GM12878 (cell line): ENCODE results near the gene TMEM120B. TPM values are rescaled to one million over a fixed set of nuclear protein-coding genes. Genes with fewer than 3 reads are reported as not detected.

Experiments used
- ATAC-seq: fragments of 200-7000 bp; cut with Tn5 transposase; 3 replicates; pipeline ENCODE4 v1.9.1; 2020; ENCODE audit warnings: mild to moderate bottlenecking, moderate library complexity
- BruUV-seq: library from RNA; stranded (reverse); fragments of 400-500 nt; replicated peaks from 2 replicates; lab custom pipeline; 2021; lab: Mats Ljungman, UMichigan
- CTCF ChIA-PET: fragments of 300-600 bp; sonication (Branson Sonifier 250); formaldehyde crosslinking; extraction: SDS; loops from one replicate; lab custom pipeline; 2021; ENCODE audit warnings: inconsistent platforms; lab: Yijun Ruan, JAX
- POLR2A ChIA-PET: fragments of 350-600 bp; formaldehyde crosslinking; extraction: SDS; loops from one replicate; lab custom pipeline; 2021; ENCODE audit warnings: inconsistent platforms; lab: Charles Lee
- RAD21 ChIA-PET: fragments of 300-600 bp; sonication (Branson Sonifier 250); formaldehyde crosslinking; loops from one replicate; lab custom pipeline; 2023; ENCODE audit warnings: antibody characterized with exemption; ENCODE audit not compliant: unreplicated experiment; lab: Charles Lee
- SMC1A ChIA-PET: fragments of 300-600 bp; sonication (Branson Sonifier 250); formaldehyde crosslinking; loops from one replicate; lab custom pipeline; 2023; ENCODE audit not compliant: unreplicated experiment, uncharacterized antibody; lab: Charles Lee
- DNase-seq: peaks from one replicate; pipeline ENCODE4 v3.0.0-alpha.2; 2011; ENCODE audit warnings: low read depth, low spot score
- FAIRE-seq: peaks from 3 replicates; lab custom pipeline; 2011; peaks lifted over from hg19 to GRCh38; lab: Jason Lieb, UNC
- H2AFZ ChIP-seq: 2 replicates; pipeline ENCODE4 v1.6.0; 2011; ENCODE audit warnings: low read depth, low read length, control low read depth; ENCODE audit not compliant: control insufficient read depth
- H3K27ac ChIP-seq: 2 replicates; pipeline ENCODE4 v1.5.1; 2011; ENCODE audit warnings: control low read depth; ENCODE audit not compliant: control insufficient read depth, insufficient read depth
- H3K27me3 ChIP-seq, 2 experiments: replicated peaks in 1 of 2; 2 replicates each; pipeline versions ENCODE4 v1.6.0 to v1.6.1; 2011; ENCODE audit warnings: low read length in 1 of 2; ENCODE audit not compliant: control insufficient read depth in 2 of 2, insufficient read depth in 2 of 2
- H3K36me3 ChIP-seq, 2 experiments: 2 replicates each; pipeline ENCODE4 v1.5.1; 2011; ENCODE audit warnings: low read length in 1 of 2; ENCODE audit not compliant: control insufficient read depth in 2 of 2, insufficient read depth in 2 of 2
- H3K4me1 ChIP-seq: 2 replicates; pipeline ENCODE4 v1.6.1; 2011; ENCODE audit warnings: mild to moderate bottlenecking, low read length, moderate library complexity, mixed read lengths; ENCODE audit not compliant: control insufficient read depth, insufficient read depth
- H3K4me2 ChIP-seq: 2 replicates; pipeline ENCODE4 v1.6.0; 2011; ENCODE audit warnings: control low read depth; ENCODE audit not compliant: control insufficient read depth, insufficient read depth
- H3K4me3 ChIP-seq: fragments of 200-600 bp; sonication (generic); 2 replicates; pipeline ENCODE4 v1.5.1; 2016
- H3K79me2 ChIP-seq: 2 replicates; pipeline ENCODE4 v1.6.0; 2011; ENCODE audit warnings: low read length; ENCODE audit not compliant: control insufficient read depth, insufficient read depth
- H3K9ac ChIP-seq: 2 replicates; pipeline ENCODE4 v1.8.0; 2011; ENCODE audit warnings: low read length, control low read depth, mixed read lengths; ENCODE audit not compliant: control insufficient read depth, insufficient read depth
- H3K9me3 ChIP-seq: replicated peaks from 3 replicates; pipeline ENCODE4 v1.5.1; 2011; ENCODE audit warnings: mild to moderate bottlenecking, low read length; ENCODE audit not compliant: control insufficient read depth, insufficient read depth
- H4K20me1 ChIP-seq: 2 replicates; pipeline ENCODE4 v1.6.0; 2011; ENCODE audit not compliant: control insufficient read depth, insufficient read depth
- ATF7 ChIP-seq: fragments of 450-650 bp; IDR thresholded peaks from 2 replicates; pipeline ENCODE4 v1.6.1; 2016; ENCODE audit warnings: low read depth, mild to moderate bottlenecking
- FOXK2 ChIP-seq: fragments of 450-650 bp; IDR thresholded peaks from 2 replicates; pipeline ENCODE4 v1.6.1; 2017; ENCODE audit warnings: mild to moderate bottlenecking, moderate library complexity
- LARP7 ChIP-seq: fragments of 450-650 bp; IDR thresholded peaks from 2 replicates; pipeline ENCODE4 v1.6.1; 2017; ENCODE audit warnings: mild to moderate bottlenecking
- MEF2B ChIP-seq: fragments of 450-650 bp; IDR thresholded peaks from 2 replicates; pipeline ENCODE4 v1.6.1; 2018; ENCODE audit warnings: mild to moderate bottlenecking, moderate library complexity; ENCODE audit not compliant: partially characterized antibody, poor library complexity, severe bottlenecking
- MLLT1 ChIP-seq: fragments of 450-650 bp; IDR thresholded peaks from 2 replicates; pipeline ENCODE4 v1.6.1; 2016; ENCODE audit warnings: mild to moderate bottlenecking
- PAX8 ChIP-seq: fragments of 450-650 bp; IDR thresholded peaks from 2 replicates; pipeline ENCODE4 v1.6.1; 2017; ENCODE audit warnings: mild to moderate bottlenecking, moderate library complexity
- YBX1 ChIP-seq: fragments of 450-650 bp; IDR thresholded peaks from 2 replicates; pipeline ENCODE4 v1.6.1; 2016; ENCODE audit warnings: antibody characterized with exemption
- WGBS: methylation state at CpG from one replicate; pipeline ENCODE4 v1.1.6; 2016; ENCODE audit warnings: low lambda C conversion rate; ENCODE audit not compliant: insufficient replicate concordance, insufficient coverage; ENCODE audit errors: missing lambda C conversion rate; 5-methylcytosine and 5-hydroxymethylcytosine counted together
- in situ Hi-C: fragments of 300-500 bp; cut with MboI; formaldehyde crosslinking; loops from 9 replicates; pipeline ENCODE4 v1.14.3; 2018; ENCODE audit warnings: mixed read lengths
- intact Hi-C: fragments of 100-400 bp; cut with micrococcal nuclease; formaldehyde crosslinking; loops from one replicate; pipeline ENCODE4 v1.14.2; 2022; ENCODE audit not compliant: unreplicated experiment
- polyA plus RNA-seq, 11 experiments: library from polyadenylated mRNA; depleted of rRNA in 4 of 11; unstranded in 6 of 11; stranded (reverse) in 5 of 11; fragments of >200 nt; fragmentation: Nextera tagmentation in 4 of 11; fragmentation: Illumina TruSeq in 1 of 11; extraction: Ambion mirVana in 4 of 11; extraction: Trizol in 1 of 11; gene quantifications; 1 replicate in 1 of 11; 2 replicates in 10 of 11; pipeline versions ENCODE4 v1.2.1 to v1.2.3, GENCODE V29; 2011 to 2016; ENCODE audit warnings: inconsistent platforms in 2 of 11, missing spikeins in 2 of 11, low read depth in 1 of 11
- total RNA-seq, 4 experiments: library from RNA; depleted of rRNA in 3 of 4; stranded (reverse); fragments of >200 nt in 3 of 4; fragmentation: Illumina TruSeq in 1 of 4; extraction: Trizol in 1 of 4; gene quantifications; 2 replicates each; pipeline versions ENCODE4 v1.2.1 to v1.2.3, GENCODE V29; 2013 to 2021
- TF ChIP-seq, protein P1 (sequence below), 3 experiments: IDR thresholded peaks in 2 of 3; conservative IDR thresholded peaks in 1 of 3; 2 replicates each; pipeline ENCODE4 v1.5.1; 2011; ENCODE audit warnings: low read depth in 3 of 3, low read length in 3 of 3, mild to moderate bottlenecking in 3 of 3, control low read depth in 2 of 3, moderate library complexity in 2 of 3, inconsistent platforms in 1 of 3, mixed read lengths in 1 of 3; ENCODE audit not compliant: control insufficient read depth in 2 of 3, insufficient read depth in 1 of 3; ENCODE audit errors: extremely low read depth in 1 of 3

Gene TMEM120B
- total and polyA plus RNA-seq, 10 of the 15 experiments (the other 5 are each of a cell fraction or from before 2014, with no cell fraction given), result 4.0 to 26.2 (median 9.2) TPM

DNA sequence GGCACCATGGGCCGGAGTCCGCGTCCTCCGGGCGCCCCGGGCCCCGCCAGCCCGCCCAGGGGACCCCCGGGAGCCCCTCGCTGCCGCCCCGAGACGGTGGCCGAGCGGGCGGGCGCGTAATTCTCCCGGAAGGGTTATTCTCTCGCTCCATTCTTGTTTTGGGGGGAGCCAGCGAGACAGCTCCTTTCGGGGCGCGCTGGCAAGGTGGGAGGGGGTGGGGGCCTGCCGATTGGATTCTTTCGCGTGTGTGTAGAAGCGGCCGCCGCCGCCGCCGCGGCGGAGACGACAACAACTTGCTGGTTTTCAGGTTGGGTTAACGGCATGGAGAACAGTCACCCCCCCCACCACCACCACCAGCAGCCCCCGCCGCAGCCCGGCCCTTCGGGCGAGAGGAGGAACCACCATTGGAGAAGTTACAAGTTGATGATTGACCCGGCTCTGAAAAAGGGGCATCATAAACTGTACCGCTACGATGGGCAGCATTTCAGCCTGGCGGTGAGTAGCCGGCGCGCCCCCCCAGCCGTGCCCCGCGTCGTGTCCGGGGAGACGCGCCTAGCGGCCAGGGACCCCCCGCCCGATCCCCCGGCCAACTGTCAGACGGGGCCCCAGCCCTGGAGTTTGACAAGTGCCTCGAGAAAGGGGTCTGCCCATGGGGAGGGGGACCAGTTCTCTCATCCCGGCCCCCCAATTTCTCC, 92.0 kb downstream of the TMEM120B start:
- intact Hi-C loops, result loop anchor here (5.0 kb wide), 2 partner anchors 267 to 1428 kb away; partner anchors contain the start of genes MPHOSPH9 and MTRFR
- Histone ChIP-seq H3K27ac (peak overlapping the region; percentile 97), H3K4me3 (peak overlapping the region; percentile 99), H3K9me3 (no peaks in the 10 kb centered on the region), H3K27me3 (no peaks in the 10 kb centered on the region), H3K4me1 (peaks cover 16% of the 10 kb centered on the region), H3K4me2 (peak overlapping the region; percentile 77; the same call in 1 of the 2 replicates), H3K9ac (peak overlapping the region; percentile 100), H4K20me1 (peaks cover 5% of the 10 kb centered on the region; the same call in 1 of the 2 replicates), H3K36me3 (peaks cover 6% of the 10 kb centered on the region in 2 experiments; a peak in 3 of 4 replicates), H3K79me2 (peaks cover 67% of the 10 kb centered on the region), H2AFZ (no peak overlapping the region; the same call in 1 of the 2 replicates)
- CTCF ChIA-PET, result interaction anchor here (0.7 to 13.6 kb wide), 3 partner anchors 8 to 692 kb away, joined by 3 to 565 read pairs (median 4); partner anchors contain the start of gene RHOF
- SMC1A ChIA-PET, result interaction anchor here (0.8 to 12.2 kb wide), 2 partner anchors 10 to 22 kb away, joined by 3 to 226 read pairs; partner anchors contain the start of gene RHOF
- TF ChIP-seq, protein P1, sequence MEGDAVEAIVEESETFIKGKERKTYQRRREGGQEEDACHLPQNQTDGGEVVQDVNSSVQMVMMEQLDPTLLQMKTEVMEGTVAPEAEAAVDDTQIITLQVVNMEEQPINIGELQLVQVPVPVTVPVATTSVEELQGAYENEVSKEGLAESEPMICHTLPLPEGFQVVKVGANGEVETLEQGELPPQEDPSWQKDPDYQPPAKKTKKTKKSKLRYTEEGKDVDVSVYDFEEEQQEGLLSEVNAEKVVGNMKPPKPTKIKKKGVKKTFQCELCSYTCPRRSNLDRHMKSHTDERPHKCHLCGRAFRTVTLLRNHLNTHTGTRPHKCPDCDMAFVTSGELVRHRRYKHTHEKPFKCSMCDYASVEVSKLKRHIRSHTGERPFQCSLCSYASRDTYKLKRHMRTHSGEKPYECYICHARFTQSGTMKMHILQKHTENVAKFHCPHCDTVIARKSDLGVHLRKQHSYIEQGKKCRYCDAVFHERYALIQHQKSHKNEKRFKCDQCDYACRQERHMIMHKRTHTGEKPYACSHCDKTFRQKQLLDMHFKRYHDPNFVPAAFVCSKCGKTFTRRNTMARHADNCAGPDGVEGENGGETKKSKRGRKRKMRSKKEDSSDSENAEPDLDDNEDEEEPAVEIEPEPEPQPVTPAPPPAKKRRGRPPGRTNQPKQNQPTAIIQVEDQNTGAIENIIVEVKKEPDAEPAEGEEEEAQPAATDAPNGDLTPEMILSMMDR (IDR thresholded peaks at IDR 0.05 in 2 of 3, conservative IDR thresholded peaks at IDR 0.05 in 1 of 3; ENCODE audit: control insufficient read depth in 2 of 3, extremely low read depth in 1 of 3, insufficient read depth in 1 of 3, low read depth in 3 of 3, low read length in 3 of 3), result 0 out of 6 replicates have a peak, but pooled peaks of 1 of the 3 experiments have one; percentile 4
- TF ChIP-seq YBX1, result no peak
- TF ChIP-seq MLLT1, result 0 out of 2 replicates have a peak, but pooled peaks have one; percentile 14
- peak; percentile 49; the same call in 1 of the 2 replicates for TF ChIP-seq FOXK2
- TF ChIP-seq ATF7, result peak; percentile 13; the same call in 1 of the 2 replicates
- no peak for TF ChIP-seq PAX8
- peak; percentile 7 for TF ChIP-seq MEF2B
- peak; percentile 34; the same call in 1 of the 2 replicates for TF ChIP-seq LARP7
- no peak for DNase-seq
- 1% methylated on average over 27 of the region's 63 CpGs for WGBS
- POLR2A ChIA-PET, result interaction anchor here (0.6 to 10.1 kb wide), 6 partner anchors 12 to 1137 kb away, joined by 3 to 155 read pairs (median 8); partner anchors contain the start of genes PSMD9 and RHOF
- no TSS peak for BruUV-seq
- RAD21 ChIA-PET, result interaction anchor here (0.6 to 13.1 kb wide), 4 partner anchors 10 to 113 kb away, joined by 3 to 395 read pairs (median 4); partner anchors contain the start of genes PSMD9 and RHOF
- FAIRE-seq, result no peak
- peak; percentile 1; the same call in 1 of the 3 replicates for ATAC-seq
- in situ Hi-C loops, result no loop called here
